ENCODE data around the gene ZNF775.

Gene ZNF775

GRCh38 chr7:150415161-150416153 lies 36.3 kb downstream of the ZNF775 start:
- no peak for DNase-seq

- DNase-seq: no peak
Measured at GRCh38 chr7:150417239-150417638, 38.1 kb downstream of the ZNF775 start.

GRCh38 chr7:150417863-150418262 lies 38.7 kb downstream of the ZNF775 start:
- DNase-seq: no peak

- DNase-seq: no peak
Measured at GRCh38 chr7:150420242-150420641, 41.1 kb downstream of the ZNF775 start.

- DNase-seq: peak; percentile 19
Measured at GRCh38 chr7:150420987-150421674, 42.0 kb downstream of the ZNF775 start.

GRCh38 chr7:150421831-150422230 lies 42.7 kb downstream of the ZNF775 start:
- no peak for DNase-seq

- no peak for DNase-seq
Measured at GRCh38 chr7:150425670-150426069, 46.5 kb downstream of the ZNF775 start.

GRCh38 chr7:150428671-150429451 lies 49.7 kb downstream of the ZNF775 start:
- DNase-seq: peak; percentile 80

- DNase-seq: no peak
Measured at GRCh38 chr7:150429699-150430098, 50.6 kb downstream of the ZNF775 start.

- DNase-seq: no peak
Measured at GRCh38 chr7:150430465-150431085, 51.4 kb downstream of the ZNF775 start.

GRCh38 chr7:150431839-150432658 lies 52.9 kb downstream of the ZNF775 start:
- DNase-seq: no peak

GRCh38 chr7:150432915-150433892 lies 54.1 kb downstream of the ZNF775 start:
- no peak for DNase-seq

- no peak for DNase-seq
Measured at GRCh38 chr7:150434240-150434639, 55.1 kb downstream of the ZNF775 start.

GRCh38 chr7:150435047-150435389 lies 55.9 kb downstream of the ZNF775 start:
- no peak for DNase-seq

- DNase-seq: no peak
Measured at GRCh38 chr7:150435390-150436073, 56.4 kb downstream of the ZNF775 start.

- no peak for DNase-seq
Measured at GRCh38 chr7:150439967-150440366, 60.8 kb downstream of the ZNF775 start.

GRCh38 chr7:150441524-150441923 lies 62.4 kb downstream of the ZNF775 start:
- no peak for DNase-seq

GRCh38 chr7:150442811-150443210 lies 63.7 kb downstream of the ZNF775 start:
- no peak for DNase-seq

- no peak for DNase-seq
Measured at GRCh38 chr7:150443793-150444540, 64.8 kb downstream of the ZNF775 start.
